ENCODE data around the gene SFRP2. TPM values are rescaled to one million over a fixed set of nuclear protein-coding genes. Genes with fewer than 3 reads are reported as not detected.

Gene SFRP2
- total and polyA plus RNA-seq, 2 of the 4 experiments (the other 2 are of a cell fraction), result not detected

DNA sequence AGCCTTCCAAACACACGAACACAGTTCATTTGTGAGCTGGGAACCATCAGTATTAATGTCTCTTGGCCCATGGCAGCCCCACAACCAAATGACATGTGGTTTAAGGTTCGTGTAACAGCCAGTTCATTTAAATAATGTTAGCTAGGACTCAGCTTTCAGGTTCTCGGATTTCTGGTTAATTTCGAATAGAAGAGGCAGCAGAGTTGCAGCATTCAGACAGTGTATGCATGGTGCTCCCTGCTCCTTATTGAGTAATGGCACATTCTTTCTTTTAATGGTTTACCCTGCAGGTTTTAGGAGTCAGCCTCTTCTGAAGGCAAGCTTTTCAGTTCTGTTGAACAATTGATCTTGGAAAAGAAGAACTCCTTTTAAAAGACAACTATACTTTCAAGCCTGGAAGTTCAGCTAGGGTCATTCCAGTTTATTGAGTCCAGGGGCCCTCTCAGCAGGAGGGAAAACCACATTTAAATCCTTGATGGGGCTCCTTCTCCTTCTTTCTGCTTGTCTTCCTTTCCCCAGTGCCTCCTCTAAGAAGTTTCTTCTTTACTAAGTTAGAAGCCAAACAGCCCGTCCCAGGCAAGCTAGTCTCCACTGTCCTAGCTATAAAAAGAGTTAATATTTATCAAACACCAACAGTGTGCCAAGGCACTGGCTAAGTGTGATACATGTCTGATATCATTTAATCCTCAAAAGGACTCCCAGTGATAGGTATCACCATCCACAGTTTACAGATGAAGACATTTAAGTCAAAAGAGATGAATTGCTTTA is 24.1 kb downstream of the SFRP2 start:
- H2BK15ac ChIP-seq (ENCODE audit: low read depth, low read length), result no peak overlapping the region
- no peak overlapping the region for H3K4me3 ChIP-seq (ENCODE audit: insufficient read depth, low read depth, low read length)
- no peak overlapping the region for H3K9ac ChIP-seq (ENCODE audit: low read depth, low read length)
- no peak overlapping the region for H4K91ac ChIP-seq (ENCODE audit: insufficient read depth, low read depth, low read length)
- H2BK120ac ChIP-seq (ENCODE audit: low read depth, low read length), result no peak overlapping the region
- H3K14ac ChIP-seq (replicated peaks; ENCODE audit: low read depth, low read length), result no peak overlapping the region
- no peak for DNase-seq
- H3K36me3 ChIP-seq (ENCODE audit: control insufficient read depth, insufficient read depth, low read length), result no peaks in the 10 kb centered on the region
- intact Hi-C loops (cut with micrococcal nuclease) (no loop called here), in situ Hi-C loops (cut with MboI; ENCODE audit: low sequenced_read_pairs) (no loop called here), dilution Hi-C loops (cut with HindIII; ENCODE audit: low sequenced_read_pairs, unreplicated experiment) (no loop called here)
- H2AFZ ChIP-seq (replicated peaks; ENCODE audit: low read length, poor library complexity), result no peak overlapping the region
- BruUV-seq (replicated peaks), result no TSS peak
- H3K27me3 ChIP-seq (ENCODE audit: control insufficient read depth, insufficient read depth, low read length), result peaks cover 14% of the 10 kb centered on the region
- H2AK9ac ChIP-seq (replicated peaks; ENCODE audit: low read depth, low read length, poor library complexity), result no peak overlapping the region
- no peak overlapping the region for H3K4ac ChIP-seq (ENCODE audit: low read depth, low read length)
- H3K9me3 ChIP-seq (ENCODE audit: control insufficient read depth, insufficient read depth, low read length), result no peaks in the 10 kb centered on the region
- no peaks in the 10 kb centered on the region for H4K20me1 ChIP-seq (ENCODE audit: insufficient read depth, low read length)
- no peak overlapping the region for H4K8ac ChIP-seq (ENCODE audit: low read depth in 2 of 2, low read length in 2 of 2)
- no peak overlapping the region for H3K56ac ChIP-seq (ENCODE audit: extremely low read depth, insufficient read depth, low read length)
- H3K27ac ChIP-seq (ENCODE audit: insufficient read depth, low read length), result no peak overlapping the region
- H4K5ac ChIP-seq (ENCODE audit: low read depth, low read length), result no peak overlapping the region
- TF ChIP-seq RFX5 (IDR thresholded peaks at IDR 0.05; ENCODE audit: low read depth, low read length) (no peak), CHD1 (IDR thresholded peaks at IDR 0.05; ENCODE audit: low read depth, low read length) (no peak), CEBPB (IDR thresholded peaks at IDR 0.05; ENCODE audit: low read depth, low read length) (no peak), MAZ (IDR thresholded peaks at IDR 0.05; ENCODE audit: borderline replicate concordance, low read depth, low read length) (no peak), BHLHE40 (IDR thresholded peaks at IDR 0.05; ENCODE audit: low read depth, low read length) (no peak), FOS (IDR thresholded peaks at IDR 0.05; ENCODE audit: low read depth, low read length) (no peak), RCOR1 (IDR thresholded peaks at IDR 0.05; ENCODE audit: insufficient replicate concordance, low read length) (no peak), NFE2L2 (IDR thresholded peaks at IDR 0.05; ENCODE audit: low read depth, low read length) (no peak), POLR2A (IDR thresholded peaks at IDR 0.05; ENCODE audit: low read depth, low read length) (no peak)
- TF ChIP-seq, protein P1, sequence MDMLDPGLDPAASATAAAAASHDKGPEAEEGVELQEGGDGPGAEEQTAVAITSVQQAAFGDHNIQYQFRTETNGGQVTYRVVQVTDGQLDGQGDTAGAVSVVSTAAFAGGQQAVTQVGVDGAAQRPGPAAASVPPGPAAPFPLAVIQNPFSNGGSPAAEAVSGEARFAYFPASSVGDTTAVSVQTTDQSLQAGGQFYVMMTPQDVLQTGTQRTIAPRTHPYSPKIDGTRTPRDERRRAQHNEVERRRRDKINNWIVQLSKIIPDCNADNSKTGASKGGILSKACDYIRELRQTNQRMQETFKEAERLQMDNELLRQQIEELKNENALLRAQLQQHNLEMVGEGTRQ (IDR thresholded peaks at IDR 0.05; ENCODE audit: low read depth, low read length), result no peak
- H3K23ac ChIP-seq (ENCODE audit: low read depth, low read length), result no peak overlapping the region
- no peak overlapping the region for H3K4me2 ChIP-seq (ENCODE audit: low read depth, low read length)
- ChIA-PET POLR2A (ENCODE audit: unreplicated experiment) (no interaction called here), CTCF (interaction anchor here (0.6 kb wide), 2 partner anchors 116 to 880 kb away, joined by 3 to 4 read pairs; no protein-coding TSS in a partner anchor)
- 0% methylated on average over 2 of the region's 5 CpGs; no CpG with 5 or more reads in 1 of the 2 experiments for WGBS, 2 experiments (ENCODE audit: extremely low coverage in 2 of 2, insufficient read length in 1 of 2)
- H3K4me1 ChIP-seq (ENCODE audit: control insufficient read depth, insufficient read depth, low read length), result no peaks in the 10 kb centered on the region
- no peak overlapping the region for H3K18ac ChIP-seq (ENCODE audit: low read depth, low read length)
- H2BK20ac ChIP-seq (ENCODE audit: low read depth, low read length), result no peak overlapping the region
- ATAC-seq (ENCODE audit: low read depth), result no peak
- no peak overlapping the region for H2BK5ac ChIP-seq (ENCODE audit: low read depth, low read length, poor library complexity, severe bottlenecking)
- H2AK5ac ChIP-seq (ENCODE audit: low read depth, low read length), result no peak overlapping the region
- no peaks in the 10 kb centered on the region for H3K9me1 ChIP-seq (ENCODE audit: insufficient read depth, low read length)
- H3K79me1 ChIP-seq (ENCODE audit: low read depth in 1 of 2, low read length in 2 of 2), result no peaks in the 10 kb centered on the region
